ENCODE data around the gene FOXE1. TPM values are rescaled to one million over a fixed set of nuclear protein-coding genes. Genes with fewer than 3 reads are reported as not detected.

The FOXE1 gene
- total RNA-seq, 1 experiment from 2014 or later = not detected

GRCh38 chr9:97892421-97892820 lies 39.4 kb downstream of the FOXE1 start:
- no peaks in the 10 kb centered on the region for H3K36me3 Mint-ChIP-seq (ENCODE audit: insufficient read depth, unreplicated experiment)
- ChIA-PET CTCF (interaction anchor here (0.9 to 6.3 kb wide), 6 partner anchors 8 to 180 kb away, joined by 3 to 82 read pairs (median 3); no protein-coding TSS in a partner anchor), POLR2A (no interaction called here)
- H3K4me1 Mint-ChIP-seq (ENCODE audit: insufficient read depth, unreplicated experiment) = peaks cover 6% of the 10 kb centered on the region
- H3K9me3 Mint-ChIP-seq (ENCODE audit: unreplicated experiment) = no peaks in the 10 kb centered on the region
- no peaks in the 10 kb centered on the region for H3K27me3 Mint-ChIP-seq (ENCODE audit: insufficient read depth, unreplicated experiment)
- no peak overlapping the region for H3K4me3 Mint-ChIP-seq (ENCODE audit: unreplicated experiment)
- BruUV-seq (replicated peaks) = no TSS peak
- intact Hi-C loops (cut with micrococcal nuclease) = no loop called here
- no peak overlapping the region for H3K27ac Mint-ChIP-seq (ENCODE audit: low read depth, unreplicated experiment)
- DNase-seq (ENCODE audit: unreplicated experiment) = no peak
- no peak for TF ChIP-seq CTCF (IDR thresholded peaks at IDR 0.05; ENCODE audit: unreplicated experiment)

DNA sequence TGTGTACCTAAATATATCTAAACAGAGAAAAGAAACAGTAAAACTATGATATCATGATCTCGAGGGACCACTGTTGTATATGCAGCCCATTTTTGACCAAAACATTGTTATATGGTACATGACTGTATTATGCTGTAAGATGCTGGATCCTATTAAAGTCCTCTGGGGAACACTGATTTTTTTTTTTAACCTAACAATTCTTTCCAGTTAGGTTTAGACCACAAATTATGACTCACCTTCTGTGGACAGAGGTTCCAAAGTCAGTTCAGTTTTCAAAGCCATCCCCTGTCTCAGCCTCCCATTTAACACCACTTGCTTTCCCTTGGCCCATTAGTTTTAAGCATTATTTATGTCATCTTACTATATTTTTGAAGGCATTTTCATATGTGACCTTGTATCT lies 42.2 kb downstream of the FOXE1 start:
- ChIA-PET POLR2A (no interaction called here), CTCF (interaction anchor here (0.6 to 1.1 kb wide), 3 partner anchors 9 to 88 kb away, joined by 3 read pairs; no protein-coding TSS in a partner anchor)
- intact Hi-C loops (cut with micrococcal nuclease) = no loop called here
- Mint-ChIP-seq H3K27ac (ENCODE audit: low read depth, unreplicated experiment) (no peak overlapping the region), H3K4me1 (ENCODE audit: insufficient read depth, unreplicated experiment) (peaks cover 6% of the 10 kb centered on the region), H3K9me3 (ENCODE audit: unreplicated experiment) (no peaks in the 10 kb centered on the region), H3K4me3 (ENCODE audit: unreplicated experiment) (no peak overlapping the region), H3K36me3 (ENCODE audit: insufficient read depth, unreplicated experiment) (peaks cover 11% of the 10 kb centered on the region), H3K27me3 (ENCODE audit: insufficient read depth, unreplicated experiment) (no peaks in the 10 kb centered on the region)
- no peak for DNase-seq (ENCODE audit: unreplicated experiment)
- no TSS peak for BruUV-seq (replicated peaks)
- TF ChIP-seq CTCF (IDR thresholded peaks at IDR 0.05; ENCODE audit: unreplicated experiment) = no peak

- Mint-ChIP-seq H3K27me3 (ENCODE audit: insufficient read depth, unreplicated experiment) (no peaks in the 10 kb centered on the region), H3K27ac (ENCODE audit: low read depth, unreplicated experiment) (no peak overlapping the region), H3K9me3 (ENCODE audit: unreplicated experiment) (no peaks in the 10 kb centered on the region), H3K36me3 (ENCODE audit: insufficient read depth, unreplicated experiment) (peaks cover 13% of the 10 kb centered on the region), H3K4me3 (ENCODE audit: unreplicated experiment) (no peak overlapping the region), H3K4me1 (ENCODE audit: insufficient read depth, unreplicated experiment) (peaks cover 8% of the 10 kb centered on the region)
- ChIA-PET CTCF (interaction anchor here (0.6 to 1.1 kb wide), 7 partner anchors 8 to 191 kb away, joined by 3 to 4 read pairs (median 3); no protein-coding TSS in a partner anchor), POLR2A (no interaction called here)
- intact Hi-C loops (cut with micrococcal nuclease) = no loop called here
- BruUV-seq (replicated peaks) = no TSS peak
- DNase-seq (ENCODE audit: unreplicated experiment) = peak; percentile 56
- no peak for TF ChIP-seq CTCF (IDR thresholded peaks at IDR 0.05; ENCODE audit: unreplicated experiment)
These were observed 42.8 kb downstream of the FOXE1 start for GRCh38 chr9:97895695-97896332.

GRCh38 chr9:97900103-97900737 lies 47.2 kb downstream of the FOXE1 start:
- ChIA-PET POLR2A (interaction anchor here (0.6 to 2.1 kb wide), 5 partner anchors 13 to 203 kb away, joined by 3 to 11 read pairs (median 5); partner anchors contain the start of genes TRMO and XPA), CTCF (interaction anchor here (0.7 to 6.7 kb wide), 35 partner anchors 10 to 403 kb away, joined by 3 to 101 read pairs (median 4); partner anchors contain the start of genes TRMO and XPA)
- H3K9me3 Mint-ChIP-seq (ENCODE audit: unreplicated experiment) = no peaks in the 10 kb centered on the region
- TF ChIP-seq CTCF (IDR thresholded peaks at IDR 0.05; ENCODE audit: unreplicated experiment) = no peak
- no TSS peak for BruUV-seq (replicated peaks)
- H3K4me1 Mint-ChIP-seq (ENCODE audit: insufficient read depth, unreplicated experiment) = peaks cover 10% of the 10 kb centered on the region
- no peak overlapping the region for H3K27ac Mint-ChIP-seq (ENCODE audit: low read depth, unreplicated experiment)
- H3K27me3 Mint-ChIP-seq (ENCODE audit: insufficient read depth, unreplicated experiment) = no peaks in the 10 kb centered on the region
- intact Hi-C loops (cut with micrococcal nuclease) = loop anchor here (5.0 kb wide), 1 partner anchor 268 kb away; the partner anchor contains the start of genes NCBP1 and TSTD2
- DNase-seq (ENCODE audit: unreplicated experiment) = no peak
- H3K4me3 Mint-ChIP-seq (ENCODE audit: unreplicated experiment) = no peak overlapping the region
- peaks cover 22% of the 10 kb centered on the region for H3K36me3 Mint-ChIP-seq (ENCODE audit: insufficient read depth, unreplicated experiment)
